DOHH2 (cell line): Measurements from ENCODE around the gene CD36.

Experiments used
- CTCF ChIP-seq: fragments of 200-600 bp; sonication (generic); IDR thresholded peaks from one replicate; pipeline ENCODE4 v1.5.1; 2014; ENCODE audit warnings: antibody characterized with exemption, mild to moderate bottlenecking, low read depth, low read length; ENCODE audit not compliant: poor library complexity, severe bottlenecking
- EZH2phosphoT487 ChIP-seq: fragments of 200-600 bp; sonication (generic); IDR thresholded peaks from 2 replicates; pipeline ENCODE4 v1.6.1; 2017; ENCODE audit warnings: borderline replicate concordance, mild to moderate bottlenecking, antibody characterized with exemption, low read length, moderate library complexity, mixed read lengths

- TF ChIP-seq CTCF (no peak), EZH2phosphoT487 (no peak)
Measured at GRCh38 chr7:80637454-80637853, 988 bp upstream of the CD36 start.
